Measurements from ENCODE around the gene GGTLC3. TPM values are rescaled to one million over a fixed set of nuclear protein-coding genes. Genes with fewer than 3 reads are reported as not detected.
"Not testable (repeated sequence)": the region's sequence is repeated elsewhere in the genome, so short reads cannot be mapped to it uniquely, and the experiment has no call there.

GGTLC3 gene
- total RNA-seq, 2 experiments from 2014 or later = not detected

- POLR2A ChIA-PET, CTCF ChIA-PET: not testable (repeated sequence)
These were observed 4.8 kb upstream of the GGTLC3 start for GRCh38 chr22:18522762-18523161.

- CTCF ChIA-PET, POLR2A ChIA-PET: not testable (repeated sequence)
These were observed 4.5 kb downstream of the GGTLC3 start for GRCh38 chr22:18513454-18513853.

DNA sequence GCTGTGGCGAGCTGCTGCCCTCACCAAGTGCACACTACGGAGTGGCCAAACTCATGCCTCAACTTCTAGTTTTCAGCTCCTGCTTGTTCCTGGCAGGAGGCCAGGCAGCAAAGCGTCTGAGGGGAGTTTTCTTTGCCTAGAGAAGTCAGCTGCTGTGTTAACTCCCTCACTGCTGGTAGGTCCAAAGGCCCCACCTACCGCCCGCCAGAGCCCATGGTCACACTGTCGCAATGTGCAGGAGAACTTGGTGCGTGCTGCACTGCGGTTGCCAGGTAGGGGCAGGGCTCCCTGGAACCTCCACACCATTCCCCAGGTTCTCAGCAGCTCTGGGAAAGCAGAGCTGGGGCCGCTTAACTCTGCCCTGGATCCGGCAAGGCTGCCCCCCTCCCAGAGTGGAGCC, 5.6 kb downstream of the GGTLC3 start:
- CTCF ChIA-PET, POLR2A ChIA-PET: not testable (repeated sequence)

- POLR2A ChIA-PET, CTCF ChIA-PET: not testable (repeated sequence)
These were observed 6.6 kb downstream of the GGTLC3 start for GRCh38 chr22:18511327-18511726.

- POLR2A ChIA-PET, CTCF ChIA-PET: not testable (repeated sequence)
These were observed 21.7 kb downstream of the GGTLC3 start for GRCh38 chr22:18496227-18496626.

Other genes starting within 250 kb of the GGTLC3 start
- gene TMEM191B, start 9.6 kb upstream of the GGTLC3 start, total RNA-seq = 1 to 10 TPM in 1 of 2 experiments, under 1 TPM in 1; 0.76 to 1.2 TPM
- gene RIMBP3, start 93.8 kb upstream of the GGTLC3 start, total RNA-seq = under 1 TPM; 0.51 to 0.90 TPM

Data from activated CD8-positive, alpha-beta memory T cell treated with anti-CD3 and anti-CD28 coated beads for 36 hours (primary cell).